HG03565 (cell line): Measurements from ENCODE around the gene PHF23.
A peak's percentile ranks its signal among the peaks of the same experiment; 100 is the strongest.

Source experiments
- ATAC-seq: cut with Tn5 transposase; IDR thresholded peaks from one replicate; pipeline ENCODE4 v1.9.1; 2021; ENCODE audit warnings: mild to moderate bottlenecking, moderate library complexity; ENCODE audit not compliant: unreplicated experiment

PHF23 gene

GRCh38 chr17:7221278-7222092, 17.8 kb downstream of the PHF23 start:
- ATAC-seq = no peak

GRCh38 chr17:7220593-7221277, 18.5 kb downstream of the PHF23 start:
- no peak for ATAC-seq

DNA sequence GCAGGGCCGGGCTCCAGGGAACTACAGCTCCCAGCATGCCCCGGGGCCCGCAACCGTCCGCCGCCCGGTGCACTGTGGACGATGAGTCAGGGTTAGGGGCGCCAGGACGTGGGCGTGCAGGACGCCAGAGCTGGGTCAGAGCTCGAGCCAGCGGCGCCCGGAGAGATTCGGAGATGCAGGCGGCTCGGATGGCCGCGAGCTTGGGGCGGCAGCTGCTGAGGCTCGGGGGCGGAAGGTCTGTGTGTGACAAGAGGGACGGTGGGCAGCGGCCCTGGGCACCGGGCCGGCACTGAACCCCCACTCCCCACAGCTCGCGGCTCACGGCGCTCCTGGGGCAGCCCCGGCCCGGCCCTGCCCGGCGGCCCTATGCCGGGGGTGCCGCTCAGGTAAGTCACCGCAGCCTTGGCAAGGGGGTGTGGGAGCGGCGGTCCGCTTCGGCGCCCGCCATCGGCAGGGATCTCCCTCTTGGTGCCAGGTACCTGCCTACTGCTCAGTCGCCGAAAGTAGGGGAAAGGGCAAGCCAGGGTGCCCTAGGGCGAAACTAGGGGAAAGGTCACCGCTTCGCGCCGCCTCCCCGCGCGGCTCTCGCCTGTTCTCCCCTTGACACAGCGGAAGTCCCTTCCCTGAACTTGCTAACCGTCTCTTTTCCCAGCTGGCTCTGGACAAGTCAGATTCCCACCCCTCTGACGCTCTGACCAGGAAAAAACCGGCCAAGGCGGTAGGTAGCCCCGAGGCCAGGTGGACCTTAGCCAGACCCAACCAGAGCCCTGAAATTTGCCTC, 19.3 kb downstream of the PHF23 start, which contains the start of the genes ACADVL and DLG4:
Gene ACADVL (plus strand): TSS at position 127 of the 781 bp plus-strand sequence. CDS start 47 bp downstream, at position 174.
Gene DLG4 (minus strand): TSS at position 25 of the 781 bp plus-strand sequence.
- ATAC-seq = peak; percentile 40

DNA sequence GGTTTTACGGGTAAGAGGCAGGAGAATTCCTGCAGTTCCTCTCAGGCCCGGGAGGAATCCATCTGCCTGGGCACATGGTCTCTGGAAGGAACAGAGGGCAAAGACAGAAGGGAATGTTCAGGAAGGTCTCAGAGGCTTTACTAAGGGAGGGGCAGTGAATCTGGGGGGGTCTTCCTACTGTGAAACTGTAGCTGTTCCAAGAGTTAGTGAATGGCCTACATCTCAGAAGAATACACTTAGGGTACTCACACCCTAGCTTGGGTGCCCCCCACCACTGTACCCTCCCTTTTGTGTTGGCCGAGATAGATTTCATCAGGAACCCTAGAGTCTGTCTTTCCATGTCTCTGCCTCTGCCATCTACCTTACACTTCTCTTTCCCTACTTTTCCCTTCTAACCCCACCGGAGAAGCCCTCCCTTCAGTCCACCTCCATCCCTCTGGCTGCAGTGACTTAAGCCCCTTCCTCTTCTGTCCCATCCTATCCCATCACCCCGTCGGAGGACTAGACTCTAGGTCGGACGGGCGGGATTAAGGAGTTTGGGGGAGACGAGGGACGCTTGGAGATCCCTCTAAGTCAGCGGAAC, 19.9 kb downstream of the PHF23 start:
- ATAC-seq = no peak

DNA sequence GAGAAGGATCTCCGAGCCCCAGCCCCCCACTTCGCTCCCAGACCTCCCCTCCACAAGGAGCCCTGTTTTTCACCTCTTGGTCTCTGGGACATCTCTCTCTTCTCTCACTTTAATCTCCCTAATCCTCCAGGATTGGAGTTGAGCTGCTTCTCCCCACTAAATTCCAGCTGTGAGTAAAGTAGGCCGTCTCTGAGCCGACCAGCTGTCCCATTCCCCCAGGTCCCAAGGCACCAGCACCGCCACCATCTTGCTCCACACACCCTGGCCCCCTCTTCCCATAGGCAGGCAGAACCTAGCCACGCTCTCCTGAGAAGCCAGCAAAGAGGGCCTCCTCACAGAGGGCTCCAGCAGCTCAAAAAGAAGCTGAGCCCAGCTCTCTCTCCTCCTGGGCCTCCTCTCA, 20.5 kb downstream of the PHF23 start:
- ATAC-seq = no peak

- no peak for ATAC-seq
These were observed 21.1 kb downstream of the PHF23 start for GRCh38 chr17:7218166-7218565.

DNA sequence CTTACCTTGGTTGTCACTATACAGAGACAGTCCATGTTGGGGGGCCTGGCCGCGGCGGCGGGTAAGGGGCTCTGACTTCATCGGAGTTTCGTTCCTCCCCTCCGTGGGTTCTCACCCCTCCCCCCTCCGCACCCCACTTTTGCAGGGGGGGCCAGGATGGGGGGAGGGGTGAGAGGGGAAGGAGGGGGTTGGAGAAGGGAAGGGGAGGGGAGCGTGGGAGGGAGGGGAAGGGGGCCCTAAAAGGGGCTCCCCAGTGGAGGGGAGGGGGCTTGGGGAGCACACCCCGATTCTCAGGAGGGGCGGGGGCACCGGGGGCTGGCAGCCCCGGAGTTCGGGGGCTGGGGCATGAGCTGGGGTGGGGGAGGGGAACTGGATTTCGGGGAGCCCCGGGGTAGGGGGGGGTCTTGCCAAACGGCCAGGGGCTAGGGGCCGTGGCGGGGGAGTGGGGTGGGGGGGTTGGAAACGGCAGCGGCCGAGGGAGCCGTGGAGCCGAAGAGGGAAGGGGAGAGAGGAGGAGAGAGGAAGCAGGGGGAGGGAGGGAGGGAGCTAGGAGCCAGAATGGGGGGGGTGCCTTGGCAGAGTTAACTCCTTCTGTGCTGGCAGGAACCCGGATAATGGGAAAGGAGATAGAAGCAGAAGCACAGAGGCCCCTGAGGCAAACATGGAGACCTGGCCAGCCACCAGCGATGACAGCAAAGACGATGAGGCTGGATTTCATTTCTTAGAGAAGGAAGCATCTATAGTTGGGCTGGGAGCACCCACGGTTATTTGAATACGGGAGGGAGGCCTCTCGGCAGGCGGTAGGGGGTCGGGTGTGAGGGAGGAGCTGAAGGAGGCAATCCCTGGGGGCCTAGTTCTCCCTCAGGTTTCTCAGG, 21.9 kb downstream of the PHF23 start:
- ATAC-seq = no peak

- no peak for ATAC-seq
These were observed 22.8 kb downstream of the PHF23 start for GRCh38 chr17:7216242-7217112.

GRCh38 chr17:7215652-7216180, 23.5 kb downstream of the PHF23 start:
- ATAC-seq = no peak

- no peak for ATAC-seq
These were observed 24.1 kb downstream of the PHF23 start for GRCh38 chr17:7215136-7215638.

DNA sequence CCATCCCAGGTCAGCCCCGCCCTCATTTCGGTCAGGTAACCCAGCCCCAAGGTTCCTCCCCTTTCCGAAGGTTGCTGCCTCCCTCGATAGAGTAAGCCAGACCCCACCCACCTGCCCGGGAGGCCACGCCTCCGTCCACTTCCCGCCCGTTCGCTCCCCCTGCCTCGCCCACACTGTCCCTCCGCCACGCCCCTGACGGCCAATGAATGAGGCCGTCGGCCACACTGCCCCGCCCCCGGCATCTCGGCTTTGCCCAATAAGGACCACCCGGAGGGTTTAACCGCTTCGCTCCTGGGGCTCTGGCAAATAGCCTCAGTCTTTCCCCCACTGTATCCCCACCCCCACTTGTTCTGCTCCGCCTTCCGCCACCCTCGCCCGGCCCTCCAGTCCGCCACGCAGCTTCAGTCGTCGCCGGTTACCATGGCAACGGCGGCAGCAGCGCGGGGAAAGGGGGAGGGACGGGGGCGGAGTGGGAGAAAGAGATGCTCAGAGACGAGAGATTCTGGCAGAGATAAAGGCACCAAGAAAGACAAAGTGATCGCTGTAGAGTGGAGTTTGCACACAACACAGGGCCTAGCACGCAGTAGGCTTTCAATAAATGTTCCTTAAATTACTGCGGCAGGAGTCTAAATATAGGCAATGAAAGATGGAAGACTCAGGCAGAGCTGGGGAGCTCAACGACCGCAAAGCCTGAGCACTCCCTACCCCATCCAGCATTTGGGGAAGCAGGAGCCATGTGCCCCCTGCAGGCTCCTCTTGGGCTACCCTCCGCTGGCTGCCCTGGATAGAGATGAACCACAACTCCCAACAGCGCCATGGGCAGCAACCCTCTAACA, 24.7 kb downstream of the PHF23 start:
- peak; percentile 71 for ATAC-seq

DNA sequence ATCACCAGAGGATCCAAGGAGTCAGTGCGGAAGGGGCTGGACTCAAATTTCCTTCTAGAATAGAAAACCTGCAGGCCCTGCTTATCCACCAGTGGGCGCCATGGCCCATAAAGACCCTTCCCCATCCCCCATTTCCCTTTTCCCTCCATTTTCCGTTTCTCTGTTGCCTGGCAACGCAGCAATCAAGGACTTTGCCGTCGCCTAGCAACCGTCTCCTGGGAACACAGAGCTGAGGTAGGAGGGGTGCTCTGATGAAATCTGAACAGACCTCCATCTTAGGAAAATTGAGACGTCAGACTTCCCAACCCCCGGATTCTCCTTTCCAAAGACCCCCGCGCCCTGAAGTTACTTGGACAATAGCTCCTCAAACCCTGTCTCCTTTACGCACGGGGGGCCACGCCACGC, 25.4 kb downstream of the PHF23 start:
- ATAC-seq = no peak

DNA sequence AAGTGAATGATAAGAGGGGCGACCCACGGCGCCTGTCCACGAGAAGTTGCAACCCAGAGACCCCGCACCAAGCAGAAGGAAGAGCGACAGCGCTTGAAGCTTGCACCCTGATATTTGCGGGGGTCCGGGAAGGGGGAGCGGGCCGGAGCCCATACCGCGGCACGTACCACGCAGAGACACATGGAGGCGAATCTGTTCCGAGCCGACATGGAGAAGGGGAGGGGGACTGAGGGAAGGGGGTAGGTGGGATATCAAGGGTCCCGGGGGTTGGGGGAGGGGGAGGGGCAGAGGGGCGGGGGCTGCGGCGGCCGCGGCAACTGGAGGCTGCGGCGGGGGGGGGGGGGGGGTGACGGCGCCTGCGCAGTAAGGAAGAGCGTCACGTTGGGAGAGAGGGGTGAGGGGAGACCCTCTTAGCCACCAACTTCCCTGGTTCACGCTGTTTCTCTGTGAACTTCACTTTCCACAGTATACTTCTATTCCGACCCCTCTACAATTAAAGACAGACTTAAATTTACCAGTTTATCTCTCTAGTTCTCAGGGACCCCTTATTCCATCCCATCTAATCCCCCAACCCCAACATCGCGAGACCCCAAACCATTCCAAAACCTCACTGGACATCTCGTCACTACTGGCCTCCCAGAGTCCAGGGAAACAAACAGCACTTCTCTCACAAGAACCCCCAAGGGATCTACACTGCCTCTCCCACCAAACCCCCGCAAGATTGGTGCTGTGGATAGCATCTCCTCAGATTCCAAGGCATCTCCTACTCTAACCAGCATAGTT, 27.6 kb downstream of the PHF23 start:
- ATAC-seq = no peak

DNA sequence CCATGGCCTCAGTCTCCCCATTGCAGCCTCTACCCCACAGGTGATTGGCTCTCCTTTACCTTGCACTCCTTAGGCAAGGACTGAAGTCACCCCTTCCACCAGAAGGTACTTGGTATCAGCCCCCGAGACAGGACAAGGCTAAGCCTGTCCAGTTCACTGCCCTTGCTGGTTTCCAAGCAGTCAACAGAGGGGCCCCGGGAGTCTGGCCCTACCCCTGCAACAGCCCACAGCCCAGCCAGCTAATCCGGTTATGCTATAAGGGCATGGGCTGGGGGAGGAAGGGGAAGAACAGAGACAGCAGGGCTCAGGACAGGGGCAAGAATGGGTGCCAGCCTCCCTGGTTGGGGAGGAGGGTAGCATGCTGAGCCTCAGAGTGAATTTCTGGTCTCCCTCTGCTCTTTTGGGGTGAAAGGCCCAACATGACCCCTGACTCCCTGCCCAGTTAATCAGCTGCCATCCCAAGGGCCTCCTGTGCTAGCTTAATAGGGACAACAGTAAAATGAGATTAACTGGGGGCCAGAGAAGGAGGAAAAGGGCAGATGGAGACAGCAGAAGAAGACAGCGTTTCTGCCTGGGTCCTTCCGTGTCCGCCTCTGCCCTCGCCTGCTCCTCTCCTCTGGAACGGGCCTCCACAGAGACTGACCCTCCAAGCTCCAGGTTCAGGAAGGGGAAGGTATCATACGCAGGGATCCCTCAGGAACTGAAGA, 30.4 kb downstream of the PHF23 start:
- no peak for ATAC-seq

DNA sequence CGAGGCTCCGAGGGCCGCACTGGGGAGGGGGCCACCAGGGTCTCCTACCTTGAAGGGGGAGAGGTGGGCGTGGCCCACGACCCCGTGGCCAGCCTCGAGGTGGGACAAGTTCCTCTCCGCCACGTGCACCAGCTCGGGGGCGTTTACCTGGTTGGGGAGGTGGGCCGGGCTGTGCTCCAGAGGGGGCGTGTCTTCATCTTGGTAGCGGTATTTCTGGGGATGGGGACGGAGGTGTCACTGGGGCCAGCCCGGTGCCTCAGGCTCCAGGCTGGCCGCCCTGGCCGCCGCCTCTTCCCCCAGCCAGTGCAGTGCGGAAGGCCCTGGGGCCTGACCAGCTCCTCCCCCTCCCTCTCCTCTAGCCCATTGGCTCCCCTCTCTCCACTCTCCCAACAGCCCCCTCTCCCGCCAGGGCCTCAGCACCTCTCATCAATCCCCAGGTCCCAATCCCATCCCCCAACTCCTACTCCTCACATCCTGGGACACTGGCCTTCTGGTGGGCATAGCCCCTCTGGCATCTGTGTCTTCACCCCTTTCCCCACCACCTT, 31.2 kb downstream of the PHF23 start:
- no peak for ATAC-seq
